GM18870 (cell line): ENCODE data around the gene TMEM170A.

ENCODE experiments used
- ATAC-seq: cut with Tn5 transposase; IDR thresholded peaks from one replicate; pipeline ENCODE4 v1.9.1; 2021; ENCODE audit warnings: moderate library complexity; ENCODE audit not compliant: unreplicated experiment

TMEM170A gene

DNA sequence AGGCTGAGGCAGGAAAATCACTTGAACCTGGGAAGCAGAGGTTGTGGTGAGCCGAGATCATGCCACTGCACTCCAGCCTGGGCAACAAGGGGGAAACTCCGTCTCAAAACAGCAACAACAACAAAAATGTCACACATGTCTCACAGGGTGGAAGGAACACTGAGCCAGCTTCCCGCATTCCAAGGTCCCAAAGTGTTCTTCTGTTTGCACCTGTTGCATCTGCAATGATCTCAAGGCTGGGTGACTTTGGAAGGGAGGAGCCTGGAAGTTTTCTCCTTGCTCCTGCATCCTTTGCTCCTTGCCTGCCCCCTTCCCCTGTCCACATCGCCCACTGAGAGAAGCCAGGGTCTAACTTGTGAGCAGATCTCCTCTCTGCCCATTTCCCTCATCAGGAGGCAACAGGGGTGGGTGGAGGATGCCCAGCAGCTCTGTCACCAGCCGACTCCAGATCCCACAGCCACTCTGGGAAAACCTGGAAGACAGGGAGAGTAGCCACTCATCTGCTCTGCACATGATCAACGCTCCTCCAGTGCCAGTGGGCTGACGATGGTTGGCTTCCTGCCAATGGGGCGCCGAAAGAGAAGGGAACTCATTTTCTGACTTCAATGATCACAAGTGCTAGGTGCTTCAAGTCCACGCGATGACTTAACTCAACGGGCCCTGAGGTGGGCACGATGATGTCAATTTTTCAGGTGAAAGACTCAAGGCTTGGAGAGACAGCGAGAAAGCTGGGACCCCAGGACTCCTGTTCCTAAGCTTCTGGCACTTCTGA lies 18.1 kb upstream of the TMEM170A start:
- no peak for ATAC-seq

DNA sequence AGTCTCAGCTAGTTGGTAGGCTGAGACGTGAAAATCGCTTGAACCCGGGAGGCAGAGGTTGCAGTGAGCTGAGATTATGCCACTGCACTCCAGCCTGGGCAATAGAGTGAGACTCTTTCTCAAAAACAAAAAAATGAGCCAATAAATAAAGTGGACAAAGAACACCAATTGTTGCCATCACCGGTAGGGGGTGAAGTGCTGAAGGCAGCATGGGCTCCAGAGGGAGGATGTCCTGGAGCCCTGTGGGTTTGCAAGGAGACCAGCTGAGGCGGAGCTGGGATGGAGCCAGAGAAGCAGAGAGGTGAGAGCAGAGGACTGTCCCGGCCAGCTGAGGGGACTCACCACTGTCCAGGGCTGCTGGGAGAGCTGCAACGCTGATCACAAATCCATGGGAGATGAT lies 17.0 kb upstream of the TMEM170A start:
- no peak for ATAC-seq

DNA sequence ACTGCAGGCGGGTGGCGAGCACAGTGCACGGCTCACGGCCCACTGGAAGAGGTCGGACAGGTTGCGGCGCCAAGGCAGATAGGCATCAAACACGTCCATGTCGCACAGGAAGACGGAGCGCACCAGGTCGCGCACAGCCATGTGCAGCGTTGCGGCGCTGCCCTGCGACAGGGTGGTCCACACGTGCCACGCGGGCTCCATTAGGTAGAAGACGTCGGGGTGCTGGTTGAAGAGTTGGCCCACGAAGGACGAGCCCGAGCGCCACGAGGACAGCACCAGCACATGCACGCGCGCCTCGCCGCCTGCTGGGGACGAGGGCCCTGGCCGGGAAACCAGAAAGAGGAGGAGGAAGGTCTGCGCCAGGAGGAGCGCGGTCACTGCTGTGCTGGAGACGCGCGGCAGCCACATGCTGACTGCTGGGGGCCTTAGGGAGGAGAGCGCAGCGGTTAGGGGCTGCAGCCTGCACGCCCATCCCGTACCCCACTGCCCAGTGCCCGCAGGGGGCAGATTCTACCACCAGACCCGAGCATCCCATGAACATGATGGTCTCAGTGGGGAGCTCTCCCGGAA lies 15.0 kb upstream of the TMEM170A start:
- ATAC-seq, result no peak

DNA sequence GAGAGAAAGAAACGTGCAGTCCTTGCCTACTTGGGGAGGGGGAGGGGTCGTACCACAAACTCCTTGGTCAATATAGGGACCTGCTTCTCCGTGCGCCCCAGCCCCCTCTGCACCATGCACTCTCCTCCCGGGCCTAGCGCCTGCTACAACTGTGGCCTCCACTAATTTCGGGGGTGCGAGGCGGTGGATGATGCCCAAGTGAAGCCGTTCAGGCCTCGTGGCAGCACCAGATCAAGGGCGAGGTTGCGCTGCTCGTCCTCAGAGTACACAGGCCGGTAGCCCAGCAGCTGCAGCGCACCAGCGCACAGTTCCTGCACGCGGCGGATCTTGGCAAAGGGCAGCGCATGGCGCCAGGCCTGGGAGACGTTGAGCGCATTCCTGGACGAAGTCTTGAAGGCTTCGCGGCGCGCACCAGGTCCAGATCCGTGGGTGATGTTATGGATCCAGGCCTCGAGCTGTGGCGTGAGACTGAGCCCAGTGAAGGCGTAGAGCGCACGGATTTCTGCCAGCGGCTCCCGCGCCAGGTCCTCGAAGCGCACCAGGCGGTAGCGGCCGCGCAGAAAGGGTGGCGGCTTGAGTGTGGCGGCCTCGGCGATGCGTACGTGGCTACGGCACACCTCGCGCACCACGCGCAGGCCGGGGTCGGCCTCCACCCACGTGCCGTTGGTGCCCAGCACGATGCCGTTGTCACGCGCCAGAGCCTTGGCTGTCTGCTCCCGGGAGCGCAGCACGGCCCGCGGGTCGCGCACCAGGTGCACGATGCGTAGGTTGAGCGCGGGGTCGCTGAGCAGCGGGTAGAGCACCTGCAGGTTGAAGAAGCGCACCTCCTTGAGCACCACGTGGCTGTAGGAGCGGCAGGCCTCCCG lies 14.2 kb upstream of the TMEM170A start:
- ATAC-seq, result no peak

GRCh38 chr16:75477680-75478473 lies 13.4 kb upstream of the TMEM170A start:
- no peak for ATAC-seq

DNA sequence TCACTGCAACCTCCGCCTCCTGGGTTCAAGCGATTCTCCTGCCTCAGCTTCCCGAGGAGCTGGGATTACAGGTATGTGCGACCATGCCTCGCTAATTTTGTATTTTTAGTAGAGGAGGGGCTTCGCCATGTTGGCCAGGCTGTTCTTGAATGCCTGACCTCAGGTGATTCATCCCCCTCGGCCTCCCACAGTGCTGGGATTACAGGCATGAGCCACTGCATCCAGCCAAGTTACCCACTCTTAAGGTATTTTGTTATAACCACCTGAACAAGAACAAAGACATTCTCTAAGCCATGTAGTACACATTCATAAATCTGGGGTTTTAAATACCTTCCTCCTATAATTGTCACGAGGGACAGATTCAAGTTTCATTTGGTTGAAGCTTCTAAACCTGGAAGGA lies 12.3 kb upstream of the TMEM170A start:
- no peak for ATAC-seq

DNA sequence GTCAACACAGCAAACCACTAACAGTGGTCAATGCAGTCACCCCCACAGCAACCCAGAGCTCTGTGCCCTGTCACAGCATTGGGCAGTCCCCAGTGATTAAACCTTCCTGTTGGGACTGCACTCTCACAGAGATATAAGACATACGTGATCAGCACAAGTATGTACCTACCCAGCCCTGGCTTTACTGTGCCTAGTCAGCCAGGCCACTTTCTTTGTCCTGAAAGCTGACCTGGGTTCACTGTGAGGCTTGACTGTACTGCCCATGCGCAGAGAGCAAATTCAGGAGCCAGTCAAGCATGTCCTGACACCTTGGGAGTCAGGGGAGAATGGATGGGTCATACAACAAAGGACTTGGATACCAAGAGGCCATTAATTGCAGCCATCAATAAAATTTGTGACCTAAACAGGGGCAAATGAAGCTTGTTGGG lies 10.9 kb upstream of the TMEM170A start:
- no peak for ATAC-seq

DNA sequence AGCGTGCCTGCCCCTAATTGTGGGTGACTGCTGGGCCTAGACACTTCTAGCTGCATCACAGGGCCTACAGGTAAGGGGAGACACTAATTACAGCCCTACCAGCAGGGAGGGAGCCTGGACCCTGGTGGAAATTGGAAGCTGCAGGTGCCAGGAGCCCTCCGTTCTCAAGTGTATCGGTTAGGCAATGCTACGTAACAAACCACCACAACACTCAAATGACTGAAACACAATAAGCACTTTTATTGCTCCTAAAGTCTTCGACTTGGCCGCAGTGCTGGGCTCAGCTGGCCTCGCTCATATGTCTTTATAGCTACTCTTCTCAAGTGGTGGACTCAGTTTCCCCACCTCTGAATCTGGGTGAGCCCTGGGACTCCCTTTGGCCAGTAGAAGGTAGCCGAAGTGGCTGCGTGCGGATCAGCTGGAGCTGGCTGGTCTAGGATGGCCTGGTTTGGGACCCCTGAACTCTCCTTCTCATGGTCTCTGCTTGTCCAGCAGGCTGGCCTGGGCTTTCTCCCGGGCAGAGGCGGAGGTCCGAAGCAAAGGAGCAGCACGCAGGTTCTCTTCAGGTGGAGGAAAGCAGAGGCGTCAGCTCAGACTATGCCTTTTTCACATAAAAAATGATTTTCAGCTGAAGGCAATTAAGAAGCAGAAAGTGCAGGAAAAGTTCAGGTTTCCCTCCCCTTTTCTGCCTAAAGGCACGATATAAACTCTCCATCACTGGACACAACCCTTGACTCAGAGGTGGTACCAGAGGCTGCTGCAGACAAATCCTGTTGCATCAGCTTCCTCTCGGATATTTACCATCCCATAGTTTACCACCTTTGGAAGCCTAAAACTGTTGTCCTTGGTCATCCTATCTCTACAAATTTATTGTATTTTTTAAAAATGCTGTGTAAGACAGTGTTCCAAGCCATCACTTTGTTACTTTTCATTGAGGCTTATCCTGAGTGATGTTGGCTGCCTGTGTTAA lies 8.7 kb upstream of the TMEM170A start:
- ATAC-seq, result no peak

- ATAC-seq, result peak; percentile 63
Observed at GRCh38 chr16:75471723-75472633, 7.5 kb upstream of the TMEM170A start.

- ATAC-seq, result no peak
Observed at GRCh38 chr16:75466760-75467159, 2.3 kb upstream of the TMEM170A start.

GRCh38 chr16:75463389-75464121 lies 934 bp downstream of the TMEM170A start:
- ATAC-seq, result peak; percentile 4

DNA sequence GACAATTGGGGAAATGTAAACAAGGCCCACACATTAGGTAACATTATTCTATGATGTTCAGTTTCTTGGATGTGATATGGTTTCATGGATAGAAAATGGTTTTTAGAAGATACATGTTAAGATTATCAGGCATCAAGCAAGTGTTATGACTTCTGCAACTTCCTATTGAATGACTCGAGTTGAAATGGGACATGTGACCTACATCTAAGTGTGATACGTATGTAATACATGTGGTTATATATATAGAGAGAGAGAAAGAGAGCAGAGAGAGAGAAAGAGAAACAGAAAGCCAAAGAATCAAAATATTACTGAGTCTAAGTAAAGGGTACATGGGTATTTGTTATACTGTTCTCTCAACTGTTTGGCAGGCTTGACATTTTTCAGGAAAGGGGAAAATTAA lies 1.7 kb downstream of the TMEM170A start:
- peak; percentile 44 for ATAC-seq

GRCh38 chr16:75461575-75461974 lies 2.9 kb downstream of the TMEM170A start:
- ATAC-seq, result no peak

DNA sequence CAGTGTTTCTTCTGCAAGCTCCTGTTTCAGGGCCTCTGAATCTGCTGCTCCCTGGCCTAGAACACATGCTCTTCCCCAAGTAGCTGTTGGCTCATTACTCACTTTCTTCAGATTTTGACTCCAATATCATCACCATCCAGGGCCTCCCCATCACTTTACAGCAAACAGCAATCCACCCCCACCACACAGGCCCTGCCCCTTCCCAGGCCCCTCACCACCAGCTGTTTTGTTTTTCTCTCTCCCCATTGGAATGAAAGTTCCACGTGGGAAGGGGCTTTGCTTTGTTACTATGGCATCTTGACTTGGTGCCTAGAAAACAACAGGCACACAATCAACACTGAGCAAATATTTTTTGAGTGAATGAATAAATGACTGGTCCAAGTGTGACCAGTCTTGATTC lies 4.0 kb downstream of the TMEM170A start:
- ATAC-seq, result no peak

DNA sequence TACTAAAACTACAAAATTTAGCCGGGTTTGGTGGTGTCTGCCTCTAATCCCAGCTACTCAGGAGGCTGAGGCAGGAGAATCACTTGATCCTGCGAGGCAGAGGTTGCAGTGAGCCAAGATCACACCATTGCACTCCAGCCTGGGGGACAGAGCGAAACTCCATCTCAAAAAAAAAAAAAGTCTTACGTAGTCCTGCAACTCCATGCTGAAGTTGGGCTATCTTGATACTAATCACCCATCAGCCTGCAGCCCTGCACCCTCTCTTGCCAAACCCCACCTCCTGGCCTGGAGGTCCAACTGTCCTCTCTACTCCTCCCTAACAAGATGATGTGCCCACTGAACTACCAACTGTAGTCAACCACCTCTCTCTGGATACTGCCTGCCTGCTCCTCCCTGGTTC lies 4.8 kb downstream of the TMEM170A start:
- no peak for ATAC-seq

GRCh38 chr16:75458439-75458838 lies 6.0 kb downstream of the TMEM170A start:
- no peak for ATAC-seq

GRCh38 chr16:75458029-75458428 lies 6.5 kb downstream of the TMEM170A start:
- ATAC-seq, result no peak

- ATAC-seq, result no peak
Observed at GRCh38 chr16:75457485-75458021, 6.9 kb downstream of the TMEM170A start.
